Measurements from ENCODE around the gene ALS2CL. TPM values are rescaled to one million over a fixed set of nuclear protein-coding genes. Genes with fewer than 3 reads are reported as not detected.

Gene ALS2CL
- total and polyA plus RNA-seq, 2 experiments from 2014 or later: 3.4 to 11.8 TPM

GRCh38 chr3:46643701-46644100 lies 49.8 kb downstream of the ALS2CL start:
- H3K4me3 Mint-ChIP-seq: no peak overlapping the region
- H2AFZ ChIP-seq: no peak overlapping the region
- no peaks in the 10 kb centered on the region for H3K27me3 ChIP-seq (ENCODE audit: insufficient read depth)
- no peaks in the 10 kb centered on the region for H3K4me1 ChIP-seq (ENCODE audit: insufficient read depth)
- H3K36me3 ChIP-seq (ENCODE audit: insufficient read depth): no peaks in the 10 kb centered on the region
- no peaks in the 10 kb centered on the region; the same call in 2 of the 3 replicates for H3K4me1 Mint-ChIP-seq
- no peak for DNase-seq (ENCODE audit: low spot score)
- H3K27me3 Mint-ChIP-seq (ENCODE audit: insufficient read depth, low read depth, poor library complexity): peaks cover 3% of the 10 kb centered on the region
- no peak for ATAC-seq
- no peaks in the 10 kb centered on the region for H3F3A ChIP-seq (replicated peaks; ENCODE audit: low read depth)
- H3K79me2 ChIP-seq (replicated peaks; ENCODE audit: insufficient read depth): no peaks in the 10 kb centered on the region
- no peaks in the 10 kb centered on the region for H4K20me1 ChIP-seq (replicated peaks; ENCODE audit: insufficient read depth)
- H3K4me3 ChIP-seq: no peak overlapping the region
- H3K27ac Mint-ChIP-seq: no peak overlapping the region
- TF ChIP-seq POLR2AphosphoS5 (IDR thresholded peaks at IDR 0.05; ENCODE audit: low read depth) (no peak), STAT1 (IDR thresholded peaks at IDR 0.05; ENCODE audit: unreplicated experiment) (no peak), EZH2phosphoT487 (IDR thresholded peaks at IDR 0.05; ENCODE audit: unreplicated experiment) (no peak), EZH2 (IDR thresholded peaks at IDR 0.05; ENCODE audit: low read depth, unreplicated experiment) (no peak), ETS1 (IDR thresholded peaks at IDR 0.05) (no peak), CTCF (conservative IDR thresholded peaks at IDR 0.05; ENCODE audit: low read depth in 2 of 2) (no peak), CREB1 (CRISPR knock-in tag; IDR thresholded peaks at IDR 0.05; ENCODE audit: low read depth) (no peak), ZNF462 (CRISPR knock-in tag; IDR thresholded peaks at IDR 0.05) (no peak), ZNF114 (CRISPR knock-in tag; IDR thresholded peaks at IDR 0.05) (no peak), REST (IDR thresholded peaks at IDR 0.05; ENCODE audit: unreplicated experiment) (no peak), NANOG (IDR thresholded peaks at IDR 0.05; ENCODE audit: borderline replicate concordance) (no peak)
- peaks cover 9% of the 10 kb centered on the region; the same call in 1 of the 2 replicates for H3K9me2 ChIP-seq (ENCODE audit: insufficient read depth)
- H3K9me3 Mint-ChIP-seq: peaks cover 13% of the 10 kb centered on the region; the same call in 2 of the 3 replicates
- peaks cover 7% of the 10 kb centered on the region; the same call in 1 of the 3 replicates for H3K36me3 Mint-ChIP-seq (ENCODE audit: low read depth)
- no peak overlapping the region for H3K4me2 ChIP-seq
- no peak overlapping the region for H3K27ac ChIP-seq (ENCODE audit: low read depth)

All from GM23338 (cell line).